ENCODE measurements around the gene WWOX.

DNA sequence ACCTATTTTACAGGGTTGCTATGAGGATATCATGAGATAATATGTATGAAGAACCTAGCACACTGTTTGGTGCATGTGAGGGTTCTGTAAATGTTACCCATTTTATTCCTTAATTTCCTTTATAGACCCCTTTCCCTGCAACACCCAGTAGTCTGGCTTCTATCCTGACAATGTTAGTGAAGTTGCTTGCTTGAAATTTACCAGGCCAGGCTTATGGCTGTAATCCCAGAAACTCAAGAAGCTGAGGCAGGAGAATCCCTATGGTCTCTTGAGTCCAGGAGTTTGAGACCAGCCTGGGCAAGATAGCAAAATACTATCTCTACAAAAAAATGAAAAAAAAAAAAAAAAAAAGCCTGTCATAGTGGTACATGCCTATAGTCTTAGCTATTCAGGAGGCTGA, 779.1 kb downstream of the WWOX start:
- no peak for TF ChIP-seq RARB (CRISPR knock-in tag; IDR thresholded peaks at IDR 0.05)
- TF ChIP-seq ARNTL (CRISPR knock-in tag; IDR thresholded peaks at IDR 0.05; ENCODE audit: borderline replicate concordance, low read depth), result no peak
- no peak for TF ChIP-seq OSR1 (CRISPR knock-in tag; IDR thresholded peaks at IDR 0.05)
- TF ChIP-seq PPARA (CRISPR knock-in tag; IDR thresholded peaks at IDR 0.05; ENCODE audit: borderline replicate concordance), result no peak
- TF ChIP-seq, protein P1, sequence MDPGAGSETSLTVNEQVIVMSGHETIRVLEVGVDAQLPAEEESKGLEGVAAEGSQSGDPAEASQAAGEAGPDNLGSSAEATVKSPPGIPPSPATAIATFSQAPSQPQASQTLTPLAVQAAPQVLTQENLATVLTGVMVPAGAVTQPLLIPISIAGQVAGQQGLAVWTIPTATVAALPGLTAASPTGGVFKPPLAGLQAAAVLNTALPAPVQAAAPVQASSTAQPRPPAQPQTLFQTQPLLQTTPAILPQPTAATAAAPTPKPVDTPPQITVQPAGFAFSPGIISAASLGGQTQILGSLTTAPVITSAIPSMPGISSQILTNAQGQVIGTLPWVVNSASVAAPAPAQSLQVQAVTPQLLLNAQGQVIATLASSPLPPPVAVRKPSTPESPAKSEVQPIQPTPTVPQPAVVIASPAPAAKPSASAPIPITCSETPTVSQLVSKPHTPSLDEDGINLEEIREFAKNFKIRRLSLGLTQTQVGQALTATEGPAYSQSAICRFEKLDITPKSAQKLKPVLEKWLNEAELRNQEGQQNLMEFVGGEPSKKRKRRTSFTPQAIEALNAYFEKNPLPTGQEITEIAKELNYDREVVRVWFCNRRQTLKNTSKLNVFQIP (CRISPR knock-in tag; IDR thresholded peaks at IDR 0.05; ENCODE audit: borderline replicate concordance, low read depth), result no peak
- TF ChIP-seq, protein P2, sequence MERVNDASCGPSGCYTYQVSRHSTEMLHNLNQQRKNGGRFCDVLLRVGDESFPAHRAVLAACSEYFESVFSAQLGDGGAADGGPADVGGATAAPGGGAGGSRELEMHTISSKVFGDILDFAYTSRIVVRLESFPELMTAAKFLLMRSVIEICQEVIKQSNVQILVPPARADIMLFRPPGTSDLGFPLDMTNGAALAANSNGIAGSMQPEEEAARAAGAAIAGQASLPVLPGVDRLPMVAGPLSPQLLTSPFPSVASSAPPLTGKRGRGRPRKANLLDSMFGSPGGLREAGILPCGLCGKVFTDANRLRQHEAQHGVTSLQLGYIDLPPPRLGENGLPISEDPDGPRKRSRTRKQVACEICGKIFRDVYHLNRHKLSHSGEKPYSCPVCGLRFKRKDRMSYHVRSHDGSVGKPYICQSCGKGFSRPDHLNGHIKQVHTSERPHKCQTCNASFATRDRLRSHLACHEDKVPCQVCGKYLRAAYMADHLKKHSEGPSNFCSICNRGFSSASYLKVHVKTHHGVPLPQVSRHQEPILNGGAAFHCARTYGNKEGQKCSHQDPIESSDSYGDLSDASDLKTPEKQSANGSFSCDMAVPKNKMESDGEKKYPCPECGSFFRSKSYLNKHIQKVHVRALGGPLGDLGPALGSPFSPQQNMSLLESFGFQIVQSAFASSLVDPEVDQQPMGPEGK (CRISPR knock-in tag; IDR thresholded peaks at IDR 0.05; ENCODE audit: borderline replicate concordance), result no peak
- TF ChIP-seq TOX (CRISPR knock-in tag; IDR thresholded peaks at IDR 0.05; ENCODE audit: borderline replicate concordance), result no peak
- TF ChIP-seq CSDC2 (CRISPR knock-in tag; IDR thresholded peaks at IDR 0.05), result no peak
- TF ChIP-seq GLIS3 (CRISPR knock-in tag; IDR thresholded peaks at IDR 0.05), result no peak
- no peak for TF ChIP-seq ZNF8 (CRISPR knock-in tag; IDR thresholded peaks at IDR 0.05)

Measured in SK-N-SH treated with all-trans-retinoic acid at 6 μM for 48 hours (cell line).